Ascending aorta (tissue), 2 donors: Measurements from ENCODE around the gene SLC41A3. TPM values are rescaled to one million over a fixed set of nuclear protein-coding genes. Genes with fewer than 3 reads are reported as not detected.

Experiments
- DNase-seq, 2 donors: peaks; one replicate each; pipeline ENCODE4 v3.0.0-alpha.2; 2019; ENCODE audit warnings: low spot score in 2 of 2
- H3K27ac ChIP-seq, 2 donors: fragments of 200-600 bp; sonication (generic); one replicate each; pipeline ENCODE4 v1.5.1; 2016 to 2017; ENCODE audit warnings: mild to moderate bottlenecking in 1 of 2
- H3K27me3 ChIP-seq: fragments of 200-600 bp; sonication (generic); one replicate; pipeline ENCODE4 v1.5.1; 2017
- H3K36me3 ChIP-seq, 2 donors: fragments of 200-600 bp; sonication (generic); one replicate each; pipeline ENCODE4 v1.5.1; 2016
- H3K4me1 ChIP-seq, 2 donors: fragments of 200-600 bp; sonication (generic); one replicate each; pipeline ENCODE4 v1.5.1; 2016 to 2017; ENCODE audit warnings: mild to moderate bottlenecking in 1 of 2
- H3K4me3 ChIP-seq, 2 donors: fragments of 200-600 bp; sonication (generic); one replicate each; pipeline ENCODE4 v1.5.1; 2016 to 2017; ENCODE audit warnings: mild to moderate bottlenecking in 1 of 2
- H3K9me3 ChIP-seq, 2 donors: fragments of 200-600 bp; sonication (generic); one replicate each; pipeline ENCODE4 v1.5.1; 2016
- CTCF ChIP-seq, 3 experiments: fragments of 200-600 bp in 2 of 3; fragments of 450-650 bp in 1 of 3; sonication (generic) in 2 of 3; IDR thresholded peaks; one replicate each; pipeline ENCODE4 v1.5.1; 2016 to 2019; ENCODE audit warnings: antibody characterized with exemption in 3 of 3, mild to moderate bottlenecking in 1 of 3, moderate library complexity in 1 of 3
- intact Hi-C: fragments of 100-400 bp; cut with DNase I; formaldehyde crosslinking; loops from one replicate; pipeline ENCODE4 v1.15.1; 2023
- total RNA-seq: library from RNA; depleted of rRNA; stranded (reverse); fragments of >200 nt; gene quantifications from one replicate; pipeline ENCODE4 v1.1.0, GENCODE V29; 2016

SLC41A3 gene
- total RNA-seq, 1 donor from 2014 or later = 111 TPM

- DNase-seq = peak in 1 of 2 donors; percentile 54
- no peaks in the 10 kb centered on the region for H3K27me3 ChIP-seq
- H3K27ac ChIP-seq = no peak overlapping the region
- intact Hi-C loops = no loop called here
- H3K4me1 ChIP-seq = peaks cover 1 to 5% of the 10 kb centered on the region in 2 donors
- peaks cover 18 to 46% of the 10 kb centered on the region in 2 donors for H3K36me3 ChIP-seq
- no peaks in the 10 kb centered on the region for H3K9me3 ChIP-seq
- no peak overlapping the region for H3K4me3 ChIP-seq
- TF ChIP-seq CTCF (IDR thresholded peaks at IDR 0.05) = no peak
These were observed 24.2 kb upstream of the SLC41A3 start for GRCh38 chr3:126107957-126108675.

DNA sequence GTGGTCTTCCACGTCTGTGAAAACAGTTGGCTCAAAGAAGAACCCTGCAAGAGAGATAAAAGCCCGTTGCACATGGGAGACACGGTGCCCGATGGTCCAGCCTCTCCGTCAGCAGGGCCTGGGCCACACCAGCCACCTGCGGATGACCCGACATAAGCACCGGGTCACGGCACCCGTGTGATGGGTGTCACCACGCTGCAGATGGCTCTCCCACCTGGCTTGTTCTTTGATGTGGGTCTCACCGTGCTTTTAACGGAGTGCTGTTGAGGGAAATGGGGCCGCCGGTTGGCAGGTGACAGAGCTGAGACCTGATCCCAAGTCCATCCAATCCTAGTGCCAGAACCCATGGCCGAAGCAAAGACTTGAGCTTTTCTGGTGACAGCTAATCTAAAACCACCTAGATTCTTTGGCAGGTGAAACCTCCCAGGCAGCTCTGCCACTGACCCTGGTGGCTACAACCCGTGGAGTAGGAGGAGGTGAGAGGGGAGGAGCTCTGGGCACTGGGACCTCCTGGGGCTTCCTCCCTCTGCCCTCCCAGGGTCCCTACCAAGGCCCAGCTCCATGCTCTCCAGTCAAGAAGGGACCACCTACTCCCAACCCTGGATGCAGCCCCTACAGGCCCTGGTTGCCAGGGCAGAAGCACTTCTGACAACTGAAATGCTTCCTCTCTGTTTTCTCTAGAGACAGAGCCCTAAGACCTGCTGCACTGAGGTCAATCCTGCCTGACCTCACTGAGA is 23.4 kb upstream of the SLC41A3 start:
- DNase-seq = peak in 1 of 2 donors; percentile 59
- Histone ChIP-seq H3K27me3 (no peaks in the 10 kb centered on the region), H3K4me1 (peaks cover 6 to 12% of the 10 kb centered on the region in 2 donors), H3K36me3 (peaks cover 18 to 46% of the 10 kb centered on the region in 2 donors), H3K9me3 (no peaks in the 10 kb centered on the region), H3K27ac (no peak overlapping the region), H3K4me3 (no peak overlapping the region)
- intact Hi-C loops = no loop called here
- TF ChIP-seq CTCF (IDR thresholded peaks at IDR 0.05) = no peak

GRCh38 chr3:126106336-126107202 is 22.6 kb upstream of the SLC41A3 start:
- intact Hi-C loops = no loop called here
- H3K4me1 ChIP-seq = peaks cover 13 to 19% of the 10 kb centered on the region in 2 donors
- peak in 1 of 2 donors; percentile 51 for DNase-seq
- no peaks in the 10 kb centered on the region for H3K9me3 ChIP-seq
- peaks cover 18 to 46% of the 10 kb centered on the region in 2 donors for H3K36me3 ChIP-seq
- H3K27ac ChIP-seq = no peak overlapping the region
- no peaks in the 10 kb centered on the region for H3K27me3 ChIP-seq
- no peak overlapping the region for H3K4me3 ChIP-seq
- TF ChIP-seq CTCF (IDR thresholded peaks at IDR 0.05) = no peak

DNA sequence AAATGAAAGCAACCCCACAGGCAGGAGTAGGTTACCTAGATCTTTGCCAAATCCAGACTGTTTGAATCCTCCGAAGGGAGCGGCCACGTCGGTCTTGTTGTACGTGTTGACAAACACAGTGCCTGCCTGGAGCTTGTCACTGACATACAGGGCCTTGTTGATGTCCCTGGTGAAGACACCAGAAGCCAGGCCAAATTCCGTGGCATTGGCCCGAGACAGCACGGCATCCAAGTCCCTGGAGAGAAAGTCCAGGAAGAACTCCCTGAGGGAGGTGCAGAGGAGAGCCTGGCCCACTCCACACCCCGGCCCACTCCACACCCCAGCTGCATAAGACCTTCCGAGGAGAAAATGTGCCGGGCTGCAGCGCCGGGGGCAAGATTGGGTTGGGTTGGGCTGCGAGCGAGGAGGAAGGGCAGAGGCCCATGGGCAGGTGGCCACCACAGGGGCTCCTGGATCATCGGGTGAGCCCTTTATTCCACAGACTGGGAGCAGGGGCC is 21.8 kb upstream of the SLC41A3 start:
- peaks cover 18 to 46% of the 10 kb centered on the region in 2 donors for H3K36me3 ChIP-seq
- TF ChIP-seq CTCF (IDR thresholded peaks at IDR 0.05) = no peak
- no peaks in the 10 kb centered on the region for H3K9me3 ChIP-seq
- peaks cover 18 to 28% of the 10 kb centered on the region in 2 donors for H3K4me1 ChIP-seq
- peak in 1 of 2 donors; percentile 49 for DNase-seq
- no peak overlapping the region for H3K27ac ChIP-seq
- intact Hi-C loops = no loop called here
- no peaks in the 10 kb centered on the region for H3K27me3 ChIP-seq
- H3K4me3 ChIP-seq = no peak overlapping the region
